Ishikawa (cell line): ENCODE results near the gene CNBP.

ENCODE experiments used
- CEBPB ChIP-seq: IDR thresholded peaks from 2 replicates; pipeline ENCODE4 v1.6.1; 2012
- CREB1 ChIP-seq: IDR thresholded peaks from 2 replicates; pipeline ENCODE4 v1.6.1; 2012; ENCODE audit warnings: low read depth
- EP300 ChIP-seq: IDR thresholded peaks from 2 replicates; pipeline ENCODE4 v1.6.1; 2012; ENCODE audit warnings: borderline replicate concordance
- FOXM1 ChIP-seq: IDR thresholded peaks from 2 replicates; pipeline ENCODE4 v1.6.1; 2012; ENCODE audit warnings: low read depth, borderline replicate concordance
- MAX ChIP-seq: IDR thresholded peaks from 2 replicates; pipeline ENCODE4 v1.6.1; 2012
- RAD21 ChIP-seq: IDR thresholded peaks from 2 replicates; pipeline ENCODE4 v1.6.1; 2012; ENCODE audit warnings: low read depth
- REST ChIP-seq: IDR thresholded peaks from 2 replicates; pipeline ENCODE4 v1.6.1; 2012; ENCODE audit warnings: low read depth, mild to moderate bottlenecking
- TAF1 ChIP-seq: IDR thresholded peaks from 2 replicates; pipeline ENCODE4 v1.6.1; 2012; ENCODE audit warnings: low read depth, mild to moderate bottlenecking
- TEAD4 ChIP-seq: IDR thresholded peaks from 2 replicates; pipeline ENCODE4 v1.6.1; 2012
- USF1 ChIP-seq: IDR thresholded peaks from 2 replicates; pipeline ENCODE4 v1.6.1; 2012
- YY1 ChIP-seq: IDR thresholded peaks from 2 replicates; pipeline ENCODE4 v1.6.1; 2012; ENCODE audit warnings: low read depth

GRCh38 chr3:129128357-129129155, 55.1 kb downstream of the CNBP start:
- TF ChIP-seq TAF1 (no peak), RAD21 (no peak), YY1 (no peak), CEBPB (no peak), MAX (no peak), REST (no peak), FOXM1 (no peak), TEAD4 (no peak), CREB1 (no peak), USF1 (no peak), EP300 (no peak)
